Measurements from ENCODE around the gene OR13A1.

GRCh38 chr10:45315508-45315907 is at the start of gene OR13A1:
- no peak for TF ChIP-seq ZNF132 (tag by site-specific recombination; IDR thresholded peaks at IDR 0.05; ENCODE audit: borderline replicate concordance)
- TF ChIP-seq PATZ1 (tag by site-specific recombination; IDR thresholded peaks at IDR 0.05): no peak
